H1 (cell line): ENCODE results near the gene PLD6. TPM values are rescaled to one million over a fixed set of nuclear protein-coding genes. Genes with fewer than 3 reads are reported as not detected.

ENCODE experiments used
- ATF2 ChIP-seq: IDR thresholded peaks from 2 replicates; pipeline ENCODE4 v1.6.1; 2012; ENCODE audit warnings: low read length, inconsistent platforms
- CTBP2 ChIP-seq: IDR thresholded peaks from 2 replicates; pipeline ENCODE4 v1.7.0; 2011; ENCODE audit warnings: borderline replicate concordance, mild to moderate bottlenecking, moderate library complexity, mixed read lengths, low read length; ENCODE audit not compliant: insufficient read depth, insufficient read length
- HDAC2 ChIP-seq, 2 experiments: fragments of 300-600 bp in 1 of 2; sonication (generic) in 1 of 2; IDR thresholded peaks; 2 replicates each; pipeline ENCODE4 v1.6.1; 2011 to 2012; ENCODE audit warnings: low read depth in 2 of 2, low read length in 2 of 2, mild to moderate bottlenecking in 2 of 2, moderate library complexity in 2 of 2, borderline replicate concordance in 1 of 2, inconsistent platforms in 1 of 2
- HDAC6 ChIP-seq: IDR thresholded peaks from one replicate; pipeline ENCODE4 v1.7.1; 2012; ENCODE audit warnings: low read depth, mild to moderate bottlenecking, inconsistent platforms, low read length, moderate library complexity
- NRF1 ChIP-seq: IDR thresholded peaks from 2 replicates; pipeline ENCODE4 v1.6.1; 2011; ENCODE audit warnings: mild to moderate bottlenecking, low read depth, low read length, improper control_type of control experiment
- POLR2A ChIP-seq, 2 experiments: IDR thresholded peaks; 1 replicate in 1 of 2; 2 replicates in 1 of 2; pipeline ENCODE4 v1.6.1; 2011; ENCODE audit warnings: low read depth in 2 of 2, low read length in 2 of 2, mild to moderate bottlenecking in 2 of 2; ENCODE audit errors: control extremely low read depth in 1 of 2
- POLR2AphosphoS5 ChIP-seq: IDR thresholded peaks from 2 replicates; pipeline ENCODE4 v1.6.1; 2011; ENCODE audit warnings: low read depth, low read length
- RBBP5 ChIP-seq: IDR thresholded peaks from 2 replicates; pipeline ENCODE4 v1.7.1; 2012; ENCODE audit warnings: low read depth, mild to moderate bottlenecking, inconsistent platforms, low read length, moderate library complexity, borderline replicate concordance
- polyA plus RNA-seq, 7 experiments: library from polyadenylated mRNA; depleted of rRNA in 3 of 7; stranded (reverse) in 5 of 7; unstranded in 2 of 7; fragments of >200 nt in 5 of 7; fragments of 200-250 nt in 2 of 7; gene quantifications; 1 replicate in 5 of 7; 2 replicates in 1 of 7; 4 replicates in 1 of 7; pipeline versions ENCODE4 v1.2.1 to v1.2.3, GENCODE V29; 2011 to 2013; ENCODE audit warnings: missing spikeins in 2 of 7, mixed read lengths in 2 of 7
- total RNA-seq: library from RNA; stranded (reverse); fragmentation: NEBNext Ultra II Directional; extraction: Animal tissue kit (Norgen Biotek cat#: 25700); gene quantifications from 2 replicates; pipeline ENCODE4 v1.2.1, GENCODE V29; 2021

PLD6 gene
- total and polyA plus RNA-seq, 2 of the 8 experiments (the other 6 are each of a cell fraction or from before 2014, with no cell fraction given), result 0.20 to 0.22 TPM

GRCh38 chr17:17170346-17170985 is 35.7 kb downstream of the PLD6 start (continued):
- TF ChIP-seq ATF2 (no peak), POLR2A (IDR thresholded peaks at IDR 0.05; ENCODE audit: control extremely low read depth in 1 of 2, low read depth in 2 of 2, low read length in 2 of 2) (no peak), NRF1 (no peak), HDAC6 (no peak), CTBP2 (no peak), HDAC2 (IDR thresholded peaks at IDR 0.05; ENCODE audit: borderline replicate concordance in 1 of 2, low read depth in 2 of 2, low read length in 2 of 2) (no peak), POLR2AphosphoS5 (no peak), RBBP5 (no peak)
